ENCODE results near the gene PADI2.

DNA sequence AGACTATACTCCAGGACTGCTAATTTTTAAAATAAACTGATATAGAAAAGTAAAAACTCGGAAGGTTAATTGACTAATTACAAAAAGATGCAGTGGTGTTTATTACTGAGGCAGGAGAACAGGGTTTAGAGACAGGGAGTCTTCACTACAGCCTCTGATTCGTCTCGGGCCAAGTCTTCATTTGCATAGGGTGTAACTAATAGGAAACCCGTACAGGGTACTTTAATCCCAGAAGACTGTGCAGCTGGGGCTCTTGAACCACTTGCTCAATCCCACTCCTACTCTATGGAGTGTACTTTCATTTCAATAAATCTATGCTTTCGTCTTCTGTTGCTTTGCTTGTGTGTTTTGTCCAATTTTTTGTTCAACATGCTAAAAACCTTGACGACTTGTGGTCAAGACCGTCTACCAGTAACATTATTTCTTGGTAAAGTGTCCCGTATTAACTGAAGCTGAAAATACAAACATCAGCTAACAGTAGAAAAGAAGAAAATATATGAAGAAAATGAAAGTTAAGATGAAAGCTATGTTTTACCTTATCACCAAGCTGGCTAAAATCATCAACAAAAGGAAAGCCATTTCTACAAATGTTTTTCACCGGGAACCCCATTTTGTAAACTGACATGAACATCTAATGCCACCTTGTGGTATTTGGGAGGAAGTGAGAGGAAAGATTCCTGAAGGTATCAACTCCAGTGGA lies 73.5 kb downstream of the PADI2 start:
- TF ChIP-seq, protein P1, sequence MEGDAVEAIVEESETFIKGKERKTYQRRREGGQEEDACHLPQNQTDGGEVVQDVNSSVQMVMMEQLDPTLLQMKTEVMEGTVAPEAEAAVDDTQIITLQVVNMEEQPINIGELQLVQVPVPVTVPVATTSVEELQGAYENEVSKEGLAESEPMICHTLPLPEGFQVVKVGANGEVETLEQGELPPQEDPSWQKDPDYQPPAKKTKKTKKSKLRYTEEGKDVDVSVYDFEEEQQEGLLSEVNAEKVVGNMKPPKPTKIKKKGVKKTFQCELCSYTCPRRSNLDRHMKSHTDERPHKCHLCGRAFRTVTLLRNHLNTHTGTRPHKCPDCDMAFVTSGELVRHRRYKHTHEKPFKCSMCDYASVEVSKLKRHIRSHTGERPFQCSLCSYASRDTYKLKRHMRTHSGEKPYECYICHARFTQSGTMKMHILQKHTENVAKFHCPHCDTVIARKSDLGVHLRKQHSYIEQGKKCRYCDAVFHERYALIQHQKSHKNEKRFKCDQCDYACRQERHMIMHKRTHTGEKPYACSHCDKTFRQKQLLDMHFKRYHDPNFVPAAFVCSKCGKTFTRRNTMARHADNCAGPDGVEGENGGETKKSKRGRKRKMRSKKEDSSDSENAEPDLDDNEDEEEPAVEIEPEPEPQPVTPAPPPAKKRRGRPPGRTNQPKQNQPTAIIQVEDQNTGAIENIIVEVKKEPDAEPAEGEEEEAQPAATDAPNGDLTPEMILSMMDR (IDR thresholded peaks at IDR 0.05 in 4 of 5, conservative IDR thresholded peaks at IDR 0.05 in 1 of 5), result peak; percentile 54 to 82 (median 67)
- no peak for TF ChIP-seq POLR2A (IDR thresholded peaks at IDR 0.05)

All from gastrocnemius medialis (tissue), 4 donors.